DMS53 (cell line): ENCODE measurements around the gene THTPA.

ENCODE experiments used
- DNase-seq: peaks from one replicate; lab custom pipeline; 2025; lab: John Stamatoyannopoulos, UW

THTPA gene

DNA sequence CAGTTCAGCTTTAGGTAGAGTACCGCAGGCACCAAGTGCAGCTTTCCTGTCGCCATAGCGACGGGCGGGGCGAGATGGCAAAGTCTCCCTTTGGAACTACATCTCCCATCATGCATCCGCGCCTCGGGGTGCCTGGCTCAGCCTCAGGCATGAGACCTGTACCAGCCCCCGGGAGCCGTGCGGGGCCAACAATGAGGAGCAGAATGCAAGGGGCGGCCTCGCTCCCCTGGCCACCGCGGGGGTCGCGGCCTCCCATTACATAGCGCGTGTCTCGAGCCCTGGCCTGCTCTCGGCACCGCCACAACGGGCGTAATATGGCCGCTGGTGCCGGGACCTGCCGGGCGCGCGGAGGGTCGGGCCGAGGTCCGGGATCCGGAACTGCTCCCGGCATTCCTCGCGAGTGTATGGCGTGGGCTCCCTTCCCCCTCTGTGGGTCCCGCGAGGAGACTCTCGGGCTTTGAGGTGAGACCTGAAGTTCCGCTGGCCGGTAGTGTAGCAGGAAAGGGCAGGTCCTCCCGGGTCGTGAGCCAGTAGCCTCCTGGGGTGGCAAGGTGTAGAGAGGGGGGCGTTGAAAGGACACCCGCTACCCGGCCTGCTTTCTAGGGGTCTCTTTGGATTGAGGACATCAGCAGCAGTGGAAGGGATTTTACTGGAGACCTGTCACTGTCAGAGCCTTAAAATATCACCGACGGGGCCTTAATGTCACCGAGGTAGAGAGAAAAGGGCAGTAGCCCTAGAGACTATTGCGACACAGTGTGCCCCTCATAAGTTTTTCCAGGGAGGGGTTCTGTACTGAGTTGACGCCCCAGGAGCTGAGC is at the start of gene THTPA:
Gene THTPA, plus strand, starts transcription at position 390 of the 818 bp plus-strand sequence. CDS start 487 bp downstream, outside the sequence.
- peak; percentile 93 for DNase-seq

DNA sequence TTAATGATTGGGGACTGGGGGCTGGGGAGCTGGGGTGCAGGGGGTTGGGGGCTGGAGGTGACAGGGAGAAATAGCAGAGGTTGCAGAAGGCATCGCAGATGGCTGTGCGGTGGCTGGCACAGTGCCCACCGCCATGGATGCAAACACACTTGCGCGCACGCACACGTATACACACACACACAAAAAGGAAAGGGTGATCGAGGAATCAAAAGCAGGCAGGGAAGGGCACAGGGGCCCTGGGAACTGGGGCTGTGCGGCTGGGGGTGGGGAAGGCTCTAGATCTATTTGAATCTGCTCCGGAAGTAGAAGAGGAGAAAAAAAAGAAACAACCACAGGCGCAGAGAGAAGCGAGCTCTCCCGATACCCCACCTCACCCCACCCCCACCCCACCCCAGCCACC is 43.9 kb upstream of the THTPA start:
- DNase-seq, result peak; percentile 69

GRCh38 chr14:23513005-23513817 is 42.9 kb upstream of the THTPA start:
- no peak for DNase-seq

DNA sequence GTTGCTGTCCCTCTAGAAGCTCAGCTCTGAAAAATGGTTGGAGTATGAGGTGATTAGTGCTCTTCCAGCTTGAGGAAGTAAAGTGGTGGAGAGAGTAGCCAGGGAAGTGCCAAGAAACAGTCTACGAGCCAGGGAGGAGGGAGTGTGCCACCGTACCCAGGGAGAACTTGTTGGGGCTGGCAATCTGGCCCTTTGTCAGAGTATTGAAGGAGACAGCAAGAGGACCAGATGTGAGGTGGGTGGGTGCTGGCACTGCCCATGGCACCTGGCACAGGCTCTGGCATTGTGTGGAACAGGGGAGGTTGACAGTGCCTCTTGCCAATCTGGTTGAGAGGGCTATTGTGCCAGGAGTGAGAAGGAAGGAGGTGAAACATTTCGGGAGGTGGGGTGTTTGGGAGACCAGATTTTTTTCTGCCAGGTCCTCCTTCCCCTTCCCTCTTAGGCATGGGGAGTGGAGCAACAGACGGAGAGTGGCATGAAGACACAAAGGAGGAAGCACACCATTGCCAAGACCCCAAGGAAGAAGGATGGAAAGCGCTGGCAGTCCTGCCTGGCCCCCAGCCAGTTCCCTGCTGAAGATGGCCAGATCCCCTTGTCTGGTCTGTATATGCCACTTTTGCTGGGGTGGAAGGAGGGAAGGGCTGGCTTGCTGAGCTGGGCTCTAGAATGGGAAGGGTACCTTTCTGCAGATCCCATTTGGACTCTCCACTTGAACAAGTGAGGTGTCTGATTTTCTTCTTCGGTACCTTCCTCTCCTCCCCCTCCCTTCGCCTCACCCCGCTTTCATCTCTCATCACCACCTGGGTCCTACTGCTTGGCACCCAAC is 42.0 kb upstream of the THTPA start:
- DNase-seq, result no peak

DNA sequence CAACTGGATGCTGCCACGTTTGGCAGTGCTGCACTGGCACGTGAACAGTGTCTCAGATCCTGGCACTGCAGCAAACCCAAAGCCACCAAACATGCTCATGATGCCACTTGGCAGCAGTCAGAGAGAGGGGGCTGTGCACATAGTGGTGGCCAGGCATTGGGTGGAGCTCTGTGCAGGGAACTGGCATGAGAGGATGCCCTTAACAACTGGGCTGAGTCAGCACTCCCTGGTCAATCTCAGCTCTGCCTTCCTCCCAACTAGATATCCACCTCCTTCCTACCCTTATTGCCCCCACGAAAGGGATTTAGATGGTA is 41.5 kb upstream of the THTPA start:
- DNase-seq, result no peak

DNA sequence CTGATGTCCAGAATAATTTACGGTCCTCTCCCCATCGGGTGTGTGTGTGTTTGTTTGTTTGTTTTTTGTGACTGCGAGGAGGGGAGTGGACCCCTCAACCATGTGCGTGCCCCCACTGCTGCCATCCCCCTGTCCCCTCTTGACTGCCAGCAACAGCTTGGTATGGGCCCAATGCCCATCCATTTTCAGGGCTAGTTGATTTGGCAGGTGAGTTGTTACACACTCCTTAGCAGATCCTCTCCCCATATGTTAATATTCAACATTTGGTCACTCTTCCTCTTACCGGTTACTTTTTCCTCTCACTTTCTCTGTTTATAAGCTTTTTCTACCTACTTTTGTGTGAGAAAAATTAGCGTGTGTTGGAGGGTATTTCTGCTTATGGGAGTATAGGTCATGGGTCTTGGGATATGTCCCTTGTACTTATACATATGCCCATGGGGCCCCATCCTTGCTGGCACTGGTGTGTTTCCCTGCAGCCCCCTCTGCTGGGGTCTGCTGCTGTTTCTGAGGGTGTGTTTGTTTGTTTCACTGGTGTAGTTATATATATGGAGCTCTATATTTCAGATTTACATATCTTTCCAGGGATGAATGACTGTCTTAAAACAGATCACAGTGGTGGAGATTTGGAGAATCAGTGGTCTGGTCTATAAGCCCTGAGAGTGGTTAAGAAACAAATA is 38.3 kb upstream of the THTPA start:
- DNase-seq, result no peak

- no peak for DNase-seq
These were observed 37.4 kb upstream of the THTPA start for GRCh38 chr14:23518709-23519108.

- DNase-seq, result no peak
These were observed 35.1 kb upstream of the THTPA start for GRCh38 chr14:23520899-23521533.

DNA sequence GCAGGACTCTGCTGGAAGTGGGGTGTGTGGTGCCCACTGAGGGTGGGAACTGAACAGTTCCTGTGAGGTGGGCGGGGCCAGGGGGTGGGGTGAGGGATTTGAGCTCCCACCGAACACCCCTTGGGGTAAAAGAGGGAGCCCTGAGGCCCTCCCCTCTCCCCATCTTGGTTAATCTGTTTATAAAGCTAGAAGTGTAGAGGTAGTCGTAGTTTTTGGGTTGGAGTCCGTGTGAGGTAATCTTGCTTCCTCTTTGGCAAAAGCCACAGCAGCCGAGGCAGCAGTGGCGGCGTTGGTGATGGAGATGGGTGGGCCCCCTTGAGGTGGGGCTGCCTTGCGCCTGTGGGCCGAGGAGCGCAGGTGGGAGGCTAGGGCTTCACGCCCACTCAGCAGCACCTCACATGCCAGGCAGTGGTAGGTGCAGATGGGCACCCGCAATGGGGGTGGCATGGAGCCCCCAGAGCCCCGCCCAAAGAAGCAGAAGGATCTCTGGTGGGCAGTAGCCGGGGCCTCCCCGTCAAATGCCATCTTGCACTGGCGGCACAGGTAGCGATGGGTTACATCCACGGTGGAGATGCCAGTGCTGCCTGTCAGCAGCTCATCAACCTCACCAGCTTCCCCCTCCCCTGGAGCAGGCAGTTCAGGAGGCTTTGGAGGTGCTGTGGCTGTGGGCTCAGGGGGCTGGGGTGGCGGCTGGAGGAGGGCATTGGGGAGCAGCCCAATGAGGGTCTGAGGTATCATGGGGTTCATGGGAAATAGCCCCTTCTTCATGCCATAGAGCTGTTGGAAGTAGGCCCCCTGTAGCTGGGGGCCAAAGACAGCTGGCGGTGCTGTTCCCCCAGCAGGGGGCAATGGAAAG is 34.1 kb upstream of the THTPA start:
- no peak for DNase-seq

DNA sequence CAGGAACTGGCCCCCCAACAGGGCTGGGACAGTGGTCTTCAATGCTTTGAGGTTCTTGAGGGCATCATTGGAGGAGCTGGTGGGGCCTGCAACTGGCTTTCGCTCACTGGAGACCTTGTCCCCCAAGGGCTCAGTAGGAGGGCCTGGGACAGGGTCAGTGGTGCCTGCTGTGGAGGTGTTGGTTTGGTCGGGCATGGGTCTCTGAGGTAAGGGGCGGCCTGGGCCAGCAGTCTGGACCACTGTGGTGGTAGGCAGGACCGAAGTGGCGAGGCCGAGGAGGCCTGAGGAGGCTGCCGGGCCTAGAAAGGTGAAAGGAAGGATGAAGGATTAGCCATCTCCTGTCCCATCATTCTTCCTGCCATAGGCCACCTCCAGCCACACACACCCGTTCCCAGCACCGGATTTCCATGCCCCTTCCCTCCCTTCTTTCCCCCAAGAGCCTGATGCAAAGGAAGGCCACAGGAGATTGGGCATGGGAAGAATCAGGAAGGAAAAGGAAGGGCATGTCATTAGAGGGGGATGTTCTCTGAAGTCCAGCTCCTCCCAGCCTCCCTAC is 33.4 kb upstream of the THTPA start:
- no peak for DNase-seq

GRCh38 chr14:23523229-23524016 is 32.6 kb upstream of the THTPA start:
- DNase-seq, result no peak

- no peak for DNase-seq
These were observed 31.1 kb upstream of the THTPA start for GRCh38 chr14:23524954-23525353.

- no peak for DNase-seq
These were observed 30.5 kb upstream of the THTPA start for GRCh38 chr14:23525611-23526010.

DNA sequence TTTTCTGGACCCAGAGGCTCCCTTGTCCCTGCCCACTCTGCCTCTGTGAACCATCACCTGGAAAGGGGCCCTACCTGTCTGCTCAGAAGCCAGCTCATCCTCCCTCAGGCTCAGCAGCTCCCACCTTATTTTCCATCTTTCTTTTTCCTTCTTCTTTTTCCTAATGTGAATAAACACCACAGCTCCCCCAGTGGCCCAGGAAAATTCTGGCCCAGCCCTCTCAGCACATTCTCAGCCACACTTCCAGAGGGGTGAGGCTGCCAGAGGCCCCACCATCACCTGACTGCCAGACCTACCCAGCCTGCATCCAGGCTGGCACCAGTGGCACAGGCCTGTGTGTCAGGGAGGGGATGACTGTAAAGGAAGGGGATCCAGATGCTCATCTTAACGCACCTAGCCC is 27.5 kb upstream of the THTPA start:
- peak; percentile 14 for DNase-seq

DNA sequence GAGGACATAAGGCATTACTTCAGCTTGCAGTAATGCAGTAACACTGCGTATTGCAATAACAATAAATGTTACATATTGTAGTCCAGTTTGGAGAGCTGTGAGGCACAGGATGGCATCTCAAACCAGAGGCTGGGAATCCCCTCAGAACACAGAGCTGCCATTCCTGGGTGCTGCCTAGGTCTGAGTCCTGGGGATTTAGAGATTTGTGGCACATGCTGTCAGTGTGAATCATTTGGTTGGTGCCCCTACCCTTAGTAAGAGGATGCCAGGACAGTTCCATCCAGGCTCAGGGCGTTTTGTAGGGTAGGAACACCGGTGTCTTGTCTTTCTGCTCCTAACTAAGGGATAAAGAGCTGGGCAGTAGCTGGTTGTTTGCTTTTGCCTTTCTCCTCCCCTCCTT is 27.1 kb upstream of the THTPA start:
- DNase-seq, result no peak

- DNase-seq, result peak; percentile 68
These were observed 25.6 kb upstream of the THTPA start for GRCh38 chr14:23530375-23531055.

- DNase-seq, result no peak
These were observed 24.7 kb upstream of the THTPA start for GRCh38 chr14:23531391-23531790.

DNA sequence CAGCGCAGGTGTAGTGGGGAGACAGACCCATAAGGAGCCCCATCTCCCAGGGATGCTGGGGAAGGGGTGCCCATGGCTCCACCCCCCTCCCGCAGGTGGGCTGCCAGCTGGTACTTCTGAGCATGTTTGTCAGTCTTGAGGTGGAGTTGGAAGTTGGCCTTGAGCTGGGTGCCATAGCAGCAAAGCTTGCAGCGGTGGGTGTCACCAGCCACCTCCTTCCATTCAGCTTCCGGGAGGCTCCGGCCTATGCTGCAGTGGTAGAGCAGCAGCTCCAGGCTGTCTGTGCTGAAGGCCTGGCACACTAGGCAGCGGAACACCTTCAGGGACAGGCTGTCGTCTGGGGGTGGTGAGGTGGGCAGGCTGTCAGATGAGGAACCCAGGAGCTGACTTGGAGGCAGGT is 23.4 kb upstream of the THTPA start:
- no peak for DNase-seq
